ENCODE data around the gene STT3A.

The STT3A gene

GRCh38 chr11:125663910-125664309 lies 71.3 kb downstream of the STT3A start:
- DNase-seq (ENCODE audit: low read depth in 3 of 3) = no peak

- DNase-seq (ENCODE audit: low read depth in 3 of 3) = no peak
These were observed 74.5 kb downstream of the STT3A start for GRCh38 chr11:125667151-125667550.

DNA sequence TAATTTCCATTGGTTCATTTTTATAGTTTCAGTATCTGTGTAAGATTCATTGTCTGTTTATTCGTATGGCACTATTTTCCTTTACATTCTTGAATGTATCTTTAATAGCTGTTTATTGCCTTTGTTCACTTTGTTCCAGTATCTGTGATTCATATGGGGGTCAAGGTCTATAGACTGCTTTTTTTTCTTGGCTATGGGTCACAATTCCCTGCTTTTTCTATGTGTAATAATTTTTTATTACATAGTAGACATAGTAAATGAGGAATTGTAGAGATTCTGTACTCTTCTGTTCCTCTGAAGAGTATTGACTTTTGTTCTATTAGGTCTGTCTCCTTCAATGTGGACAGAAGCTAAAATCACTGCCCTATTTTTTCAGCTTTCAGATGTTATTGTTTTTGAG lies 77.5 kb downstream of the STT3A start:
- DNase-seq (ENCODE audit: low read depth in 3 of 3) = no peak

DNA sequence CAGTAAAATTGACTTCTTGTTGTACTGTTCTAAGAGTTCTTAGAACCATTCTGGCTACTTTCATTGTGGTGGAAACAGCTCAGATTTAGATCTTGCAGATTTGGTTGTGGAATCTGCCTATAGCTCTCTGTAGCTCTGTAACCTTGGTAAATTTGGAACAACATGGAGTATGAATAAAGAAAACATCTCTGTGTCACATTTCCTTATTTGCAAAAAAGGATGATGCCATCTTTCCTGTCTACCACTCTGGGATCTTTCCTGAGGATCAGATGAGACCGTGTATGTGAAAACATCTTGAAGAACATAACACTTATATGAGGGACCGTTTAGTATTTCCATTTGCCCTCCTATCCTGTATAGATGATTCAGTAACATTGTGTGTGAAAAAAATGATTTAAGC lies 78.9 kb downstream of the STT3A start:
- DNase-seq (ENCODE audit: low read depth in 3 of 3) = no peak

Data from stimulated activated CD4-positive, alpha-beta T cell treated with anti-CD3 and anti-CD28 coated beads, TNF-alpha, amount 100 ng/mL, for 4 hours (primary cell).